GM12878 (cell line): ENCODE results near the gene TOR1B. TPM values are rescaled to one million over a fixed set of nuclear protein-coding genes. Genes with fewer than 3 reads are reported as not detected.

ENCODE experiments used
- ATAC-seq: fragments of 200-7000 bp; cut with Tn5 transposase; 3 replicates; pipeline ENCODE4 v1.9.1; 2020; ENCODE audit warnings: mild to moderate bottlenecking, moderate library complexity
- BruUV-seq: library from RNA; stranded (reverse); fragments of 400-500 nt; replicated peaks from 2 replicates; lab custom pipeline; 2021; lab: Mats Ljungman, UMichigan
- CTCF ChIA-PET: fragments of 300-600 bp; sonication (Branson Sonifier 250); formaldehyde crosslinking; extraction: SDS; loops from one replicate; lab custom pipeline; 2021; ENCODE audit warnings: inconsistent platforms; lab: Yijun Ruan, JAX
- POLR2A ChIA-PET: fragments of 350-600 bp; formaldehyde crosslinking; extraction: SDS; loops from one replicate; lab custom pipeline; 2021; ENCODE audit warnings: inconsistent platforms; lab: Charles Lee
- RAD21 ChIA-PET: fragments of 300-600 bp; sonication (Branson Sonifier 250); formaldehyde crosslinking; loops from one replicate; lab custom pipeline; 2023; ENCODE audit warnings: antibody characterized with exemption; ENCODE audit not compliant: unreplicated experiment; lab: Charles Lee
- SMC1A ChIA-PET: fragments of 300-600 bp; sonication (Branson Sonifier 250); formaldehyde crosslinking; loops from one replicate; lab custom pipeline; 2023; ENCODE audit not compliant: unreplicated experiment, uncharacterized antibody; lab: Charles Lee
- DNase-seq: peaks from one replicate; pipeline ENCODE4 v3.0.0-alpha.2; 2011; ENCODE audit warnings: low read depth, low spot score
- FAIRE-seq: peaks from 3 replicates; lab custom pipeline; 2011; peaks lifted over from hg19 to GRCh38; lab: Jason Lieb, UNC
- H2AFZ ChIP-seq: 2 replicates; pipeline ENCODE4 v1.6.0; 2011; ENCODE audit warnings: low read depth, low read length, control low read depth; ENCODE audit not compliant: control insufficient read depth
- H3K27ac ChIP-seq: 2 replicates; pipeline ENCODE4 v1.5.1; 2011; ENCODE audit warnings: control low read depth; ENCODE audit not compliant: control insufficient read depth, insufficient read depth
- H3K27me3 ChIP-seq, 2 experiments: replicated peaks in 1 of 2; 2 replicates each; pipeline versions ENCODE4 v1.6.0 to v1.6.1; 2011; ENCODE audit warnings: low read length in 1 of 2; ENCODE audit not compliant: control insufficient read depth in 2 of 2, insufficient read depth in 2 of 2
- H3K36me3 ChIP-seq, 2 experiments: 2 replicates each; pipeline ENCODE4 v1.5.1; 2011; ENCODE audit warnings: low read length in 1 of 2; ENCODE audit not compliant: control insufficient read depth in 2 of 2, insufficient read depth in 2 of 2
- H3K4me1 ChIP-seq: 2 replicates; pipeline ENCODE4 v1.6.1; 2011; ENCODE audit warnings: mild to moderate bottlenecking, low read length, moderate library complexity, mixed read lengths; ENCODE audit not compliant: control insufficient read depth, insufficient read depth
- H3K4me2 ChIP-seq: 2 replicates; pipeline ENCODE4 v1.6.0; 2011; ENCODE audit warnings: control low read depth; ENCODE audit not compliant: control insufficient read depth, insufficient read depth
- H3K4me3 ChIP-seq: fragments of 200-600 bp; sonication (generic); 2 replicates; pipeline ENCODE4 v1.5.1; 2016
- H3K79me2 ChIP-seq: 2 replicates; pipeline ENCODE4 v1.6.0; 2011; ENCODE audit warnings: low read length; ENCODE audit not compliant: control insufficient read depth, insufficient read depth
- H3K9ac ChIP-seq: 2 replicates; pipeline ENCODE4 v1.8.0; 2011; ENCODE audit warnings: low read length, control low read depth, mixed read lengths; ENCODE audit not compliant: control insufficient read depth, insufficient read depth
- H3K9me3 ChIP-seq: replicated peaks from 3 replicates; pipeline ENCODE4 v1.5.1; 2011; ENCODE audit warnings: mild to moderate bottlenecking, low read length; ENCODE audit not compliant: control insufficient read depth, insufficient read depth
- H4K20me1 ChIP-seq: 2 replicates; pipeline ENCODE4 v1.6.0; 2011; ENCODE audit not compliant: control insufficient read depth, insufficient read depth
- CEBPB ChIP-seq, 2 experiments: fragments of 150-350 bp in 1 of 2; IDR thresholded peaks; 2 replicates each; pipeline ENCODE4 v1.6.1; 2012 to 2014; ENCODE audit warnings: low read depth in 2 of 2, low read length in 2 of 2, borderline replicate concordance in 1 of 2, inconsistent platforms in 1 of 2
- E4F1 ChIP-seq: fragments of 450-650 bp; IDR thresholded peaks from 2 replicates; pipeline ENCODE4 v1.6.1; 2018; ENCODE audit warnings: borderline replicate concordance, mild to moderate bottlenecking; ENCODE audit not compliant: partially characterized antibody
- FOXM1 ChIP-seq: IDR thresholded peaks from 2 replicates; pipeline ENCODE4 v1.6.1; 2012; ENCODE audit warnings: low read depth, mild to moderate bottlenecking, inconsistent platforms, low read length, moderate library complexity
- GATAD2B ChIP-seq: fragments of 450-650 bp; conservative IDR thresholded peaks from 2 replicates; pipeline ENCODE4 v1.6.1; 2017; ENCODE audit warnings: low read depth, mild to moderate bottlenecking, moderate library complexity
- HSF1 ChIP-seq: fragments of 150-350 bp; IDR thresholded peaks from 2 replicates; pipeline ENCODE4 v1.6.1; 2014; ENCODE audit warnings: mild to moderate bottlenecking, low read depth, low read length
- JUNB ChIP-seq: IDR thresholded peaks from 2 replicates; pipeline ENCODE4 v1.6.1; 2016; ENCODE audit warnings: antibody characterized with exemption, mild to moderate bottlenecking
- NFIC ChIP-seq: IDR thresholded peaks from 2 replicates; pipeline ENCODE4 v1.6.1; 2012; ENCODE audit warnings: low read depth, mild to moderate bottlenecking, inconsistent platforms, low read length, moderate library complexity
- NFYA ChIP-seq: IDR thresholded peaks from 2 replicates; pipeline ENCODE4 v1.6.1; 2011; ENCODE audit warnings: low read depth, mild to moderate bottlenecking, low read length, improper control_type of control experiment, borderline replicate concordance
- RAD51 ChIP-seq: fragments of 450-650 bp; IDR thresholded peaks from 2 replicates; pipeline ENCODE4 v1.6.1; 2016; ENCODE audit warnings: moderate library complexity, mild to moderate bottlenecking, inconsistent platforms
- SKIL ChIP-seq: fragments of 450-650 bp; IDR thresholded peaks from 2 replicates; pipeline ENCODE4 v1.6.1; 2017; ENCODE audit warnings: mild to moderate bottlenecking, low read depth, inconsistent platforms; ENCODE audit not compliant: poor library complexity, severe bottlenecking
- USF1 ChIP-seq: IDR thresholded peaks from 2 replicates; pipeline ENCODE4 v1.6.1; 2011; ENCODE audit warnings: borderline replicate concordance, low read depth, mild to moderate bottlenecking, moderate library complexity, mixed read lengths, low read length; ENCODE audit not compliant: insufficient read depth; ENCODE audit errors: extremely low read length
- ZZZ3 ChIP-seq: IDR thresholded peaks from 2 replicates; pipeline ENCODE4 v1.6.1; 2011; ENCODE audit warnings: low read depth; ENCODE audit not compliant: control insufficient read depth, insufficient read length
- WGBS: methylation state at CpG from one replicate; pipeline ENCODE4 v1.1.6; 2016; ENCODE audit warnings: low lambda C conversion rate; ENCODE audit not compliant: insufficient replicate concordance, insufficient coverage; ENCODE audit errors: missing lambda C conversion rate; 5-methylcytosine and 5-hydroxymethylcytosine counted together
- in situ Hi-C: fragments of 300-500 bp; cut with MboI; formaldehyde crosslinking; loops from 9 replicates; pipeline ENCODE4 v1.14.3; 2018; ENCODE audit warnings: mixed read lengths
- intact Hi-C: fragments of 100-400 bp; cut with micrococcal nuclease; formaldehyde crosslinking; loops from one replicate; pipeline ENCODE4 v1.14.2; 2022; ENCODE audit not compliant: unreplicated experiment
- polyA plus RNA-seq, 11 experiments: library from polyadenylated mRNA; depleted of rRNA in 4 of 11; unstranded in 6 of 11; stranded (reverse) in 5 of 11; fragments of >200 nt; fragmentation: Nextera tagmentation in 4 of 11; fragmentation: Illumina TruSeq in 1 of 11; extraction: Ambion mirVana in 4 of 11; extraction: Trizol in 1 of 11; gene quantifications; 1 replicate in 1 of 11; 2 replicates in 10 of 11; pipeline versions ENCODE4 v1.2.1 to v1.2.3, GENCODE V29; 2011 to 2016; ENCODE audit warnings: inconsistent platforms in 2 of 11, missing spikeins in 2 of 11, low read depth in 1 of 11
- total RNA-seq, 4 experiments: library from RNA; depleted of rRNA in 3 of 4; stranded (reverse); fragments of >200 nt in 3 of 4; fragmentation: Illumina TruSeq in 1 of 4; extraction: Trizol in 1 of 4; gene quantifications; 2 replicates each; pipeline versions ENCODE4 v1.2.1 to v1.2.3, GENCODE V29; 2013 to 2021
- TF ChIP-seq, protein P1 (sequence below): fragments of 450-650 bp; IDR thresholded peaks from 2 replicates; pipeline ENCODE4 v1.6.1; 2016; ENCODE audit warnings: mild to moderate bottlenecking
- TF ChIP-seq, protein P2 (sequence below): fragments of 450-650 bp; IDR thresholded peaks from 2 replicates; pipeline ENCODE4 v1.6.1; 2016; ENCODE audit warnings: mild to moderate bottlenecking

Gene TOR1B
- total and polyA plus RNA-seq, 10 of the 15 experiments (the other 5 are each of a cell fraction or from before 2014, with no cell fraction given): 1.8 to 17.5 (median 9.9) TPM

DNA sequence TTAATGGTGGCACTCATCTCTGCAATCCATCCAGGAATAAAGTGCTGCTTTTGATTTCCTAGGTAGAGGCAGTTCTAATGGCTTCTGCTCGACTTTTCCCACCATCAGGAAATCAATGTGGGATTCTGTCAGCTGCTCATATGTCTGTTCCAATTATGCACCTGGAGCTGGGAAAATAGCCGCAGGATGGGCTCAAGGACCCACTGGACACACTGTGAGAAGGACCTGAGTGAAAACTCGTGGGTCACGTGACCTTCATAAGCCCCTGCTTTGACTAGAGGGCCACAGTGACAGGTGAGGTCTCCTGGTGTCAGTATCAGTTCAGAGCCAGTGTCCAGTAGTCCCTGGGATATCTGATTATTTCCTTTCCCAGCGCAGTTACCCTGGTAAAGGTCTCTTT, 32.2 kb upstream of the TOR1B start:
- FAIRE-seq (no peak), ATAC-seq (no peak), DNase-seq (no peak)
- Histone ChIP-seq H3K4me3 (no peak overlapping the region), H3K9ac (no peak overlapping the region), H2AFZ (no peak overlapping the region), H3K36me3 (no peaks in the 10 kb centered on the region), H3K27ac (no peak overlapping the region), H3K79me2 (no peaks in the 10 kb centered on the region), H3K9me3 (no peaks in the 10 kb centered on the region), H3K4me1 (no peaks in the 10 kb centered on the region), H3K27me3 (peaks cover 0 to 1% of the 10 kb centered on the region in 2 experiments; a peak in 1 of 4 replicates), H4K20me1 (no peaks in the 10 kb centered on the region), H3K4me2 (no peak overlapping the region)
- TF ChIP-seq USF1 (peak; percentile 45), JUNB (no peak), FOXM1 (no peak), HSF1 (no peak), GATAD2B (no peak), RAD51 (peak; percentile 67; the same call in 1 of the 2 replicates), SKIL (no peak), E4F1 (no peak), ZZZ3 (no peak), NFYA (no peak), NFIC (no peak), CEBPB (IDR thresholded peaks at IDR 0.05; ENCODE audit: borderline replicate concordance in 1 of 2, low read depth in 2 of 2, low read length in 2 of 2) (no peak)
- TF ChIP-seq, protein P1, sequence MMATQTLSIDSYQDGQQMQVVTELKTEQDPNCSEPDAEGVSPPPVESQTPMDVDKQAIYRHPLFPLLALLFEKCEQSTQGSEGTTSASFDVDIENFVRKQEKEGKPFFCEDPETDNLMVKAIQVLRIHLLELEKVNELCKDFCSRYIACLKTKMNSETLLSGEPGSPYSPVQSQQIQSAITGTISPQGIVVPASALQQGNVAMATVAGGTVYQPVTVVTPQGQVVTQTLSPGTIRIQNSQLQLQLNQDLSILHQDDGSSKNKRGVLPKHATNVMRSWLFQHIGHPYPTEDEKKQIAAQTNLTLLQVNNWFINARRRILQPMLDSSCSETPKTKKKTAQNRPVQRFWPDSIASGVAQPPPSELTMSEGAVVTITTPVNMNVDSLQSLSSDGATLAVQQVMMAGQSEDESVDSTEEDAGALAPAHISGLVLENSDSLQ: no peak
- TF ChIP-seq, protein P2, sequence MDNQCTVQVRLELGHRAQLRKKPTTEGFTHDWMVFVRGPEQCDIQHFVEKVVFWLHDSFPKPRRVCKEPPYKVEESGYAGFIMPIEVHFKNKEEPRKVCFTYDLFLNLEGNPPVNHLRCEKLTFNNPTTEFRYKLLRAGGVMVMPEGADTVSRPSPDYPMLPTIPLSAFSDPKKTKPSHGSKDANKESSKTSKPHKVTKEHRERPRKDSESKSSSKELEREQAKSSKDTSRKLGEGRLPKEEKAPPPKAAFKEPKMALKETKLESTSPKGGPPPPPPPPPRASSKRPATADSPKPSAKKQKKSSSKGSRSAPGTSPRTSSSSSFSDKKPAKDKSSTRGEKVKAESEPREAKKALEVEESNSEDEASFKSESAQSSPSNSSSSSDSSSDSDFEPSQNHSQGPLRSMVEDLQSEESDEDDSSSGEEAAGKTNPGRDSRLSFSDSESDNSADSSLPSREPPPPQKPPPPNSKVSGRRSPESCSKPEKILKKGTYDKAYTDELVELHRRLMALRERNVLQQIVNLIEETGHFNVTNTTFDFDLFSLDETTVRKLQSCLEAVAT: no peak
- CTCF ChIA-PET: no interaction called here
- BruUV-seq: no TSS peak
- WGBS: 8% methylated on average over 5 of the region's 5 CpGs
- SMC1A ChIA-PET: interaction anchor here (0.5 kb wide), 1 partner anchor 28 kb away, joined by 6 read pairs; no protein-coding TSS in a partner anchor
- RAD21 ChIA-PET: no interaction called here
- POLR2A ChIA-PET: no interaction called here
- in situ Hi-C loops: no loop called here
- intact Hi-C loops: no loop called here
